OCI-LY7 (cell line): ENCODE results near the gene UBAP1. TPM values are rescaled to one million over a fixed set of nuclear protein-coding genes. Genes with fewer than 3 reads are reported as not detected.

ENCODE experiments used
- BruUV-seq: library from RNA; stranded (reverse); fragments of 400-500 nt; replicated peaks from 2 replicates; lab custom pipeline; 2021; lab: Mats Ljungman, UMichigan
- CTCF ChIA-PET: fragments of 300-600 bp; sonication (Branson Sonifier 250); formaldehyde crosslinking; loops from one replicate; lab custom pipeline; 2022; ENCODE audit warnings: antibody characterized with exemption; ENCODE audit not compliant: unreplicated experiment; lab: Charles Lee
- POLR2A ChIA-PET: fragments of 300-600 bp; sonication (Branson Sonifier 250); formaldehyde crosslinking; loops from one replicate; lab custom pipeline; 2022; ENCODE audit warnings: antibody characterized with exemption; lab: Charles Lee
- DNase-seq: peaks from one replicate; pipeline ENCODE4 v3.0.0-alpha.2; 2015; ENCODE audit warnings: low spot score
- H2AFZ ChIP-seq: fragments of 200-600 bp; sonication (generic), shearing (Covaris generic); 2 replicates; pipeline ENCODE4 v1.6.1; 2014; ENCODE audit warnings: mild to moderate bottlenecking, antibody characterized with exemption, low read length, moderate library complexity
- H3K27ac ChIP-seq: fragments of 200-600 bp; sonication (generic); 2 replicates; pipeline ENCODE4 v1.5.1; 2014; ENCODE audit warnings: mixed run types, low read depth, mild to moderate bottlenecking, moderate library complexity, low read length, inconsistent platforms; ENCODE audit not compliant: poor library complexity, severe bottlenecking
- H3K36me3 ChIP-seq: fragments of 200-600 bp; sonication (generic); 2 replicates; pipeline ENCODE4 v1.6.1; 2014; ENCODE audit warnings: mild to moderate bottlenecking, antibody characterized with exemption, low read length, moderate library complexity, mixed read lengths; ENCODE audit not compliant: insufficient read depth
- H3K4me1 ChIP-seq: fragments of 200-600 bp; sonication (generic); 2 replicates; pipeline ENCODE4 v1.5.1; 2014; ENCODE audit warnings: mild to moderate bottlenecking, low read length; ENCODE audit not compliant: insufficient read depth, poor library complexity, severe bottlenecking
- H3K4me2 ChIP-seq: fragments of 200-600 bp; sonication (generic); 2 replicates; pipeline ENCODE4 v1.6.1; 2014; ENCODE audit warnings: mild to moderate bottlenecking, low read length
- H3K4me3 ChIP-seq: fragments of 200-600 bp; sonication (generic); 2 replicates; pipeline ENCODE4 v1.5.1; 2014; ENCODE audit warnings: mild to moderate bottlenecking, low read depth, low read length; ENCODE audit not compliant: poor library complexity, severe bottlenecking
- H3K79me2 ChIP-seq: fragments of 200-600 bp; sonication (generic); 2 replicates; pipeline ENCODE4 v1.6.1; 2016; ENCODE audit warnings: low read depth, mild to moderate bottlenecking, low read length, moderate library complexity, mixed read lengths; ENCODE audit not compliant: insufficient read depth
- H3K9me2 ChIP-seq: fragments of 200-600 bp; sonication (generic); 2 replicates; pipeline ENCODE4 v1.6.1; 2016; ENCODE audit warnings: mild to moderate bottlenecking, low read length, mixed read lengths; ENCODE audit not compliant: insufficient read depth
- H3K9me3 ChIP-seq: fragments of 200-600 bp; sonication (generic); 2 replicates; pipeline ENCODE4 v1.6.1; 2014; ENCODE audit warnings: mild to moderate bottlenecking, mixed run types, low read length, mixed read lengths
- H4K20me1 ChIP-seq: fragments of 200-600 bp; sonication (generic); 2 replicates; pipeline ENCODE4 v1.6.1; 2014; ENCODE audit warnings: mild to moderate bottlenecking, antibody characterized with exemption, low read length, moderate library complexity, mixed read lengths; ENCODE audit not compliant: insufficient read depth
- EZH2phosphoT487 ChIP-seq: fragments of 200-600 bp; sonication (generic); IDR thresholded peaks from 2 replicates; pipeline ENCODE4 v1.6.1; 2018; ENCODE audit warnings: low read depth, borderline replicate concordance, mild to moderate bottlenecking, mixed run types, antibody characterized with exemption, low read length, moderate library complexity, mixed read lengths
- intact Hi-C: fragments of 100-400 bp; cut with micrococcal nuclease; formaldehyde crosslinking; loops from one replicate; pipeline ENCODE4 v1.10.0; 2022; ENCODE audit not compliant: unreplicated experiment
- total RNA-seq, 2 experiments: library from RNA; depleted of rRNA in 1 of 2; stranded (reverse); fragments of >200 nt in 1 of 2; shearing (Covaris generic) in 1 of 2; gene quantifications; 2 replicates each; pipeline ENCODE4 v1.2.3, GENCODE V29; 2014 to 2022
- TF ChIP-seq, protein P1 (sequence below): fragments of 200-600 bp; sonication (generic); conservative IDR thresholded peaks from 2 replicates; pipeline ENCODE4 v1.5.1; 2014; ENCODE audit warnings: mild to moderate bottlenecking, antibody characterized with exemption, low read length, moderate library complexity, mixed read lengths

The UBAP1 gene
- total RNA-seq, 2 experiments from 2014 or later, result 12.4 to 22.4 TPM

DNA sequence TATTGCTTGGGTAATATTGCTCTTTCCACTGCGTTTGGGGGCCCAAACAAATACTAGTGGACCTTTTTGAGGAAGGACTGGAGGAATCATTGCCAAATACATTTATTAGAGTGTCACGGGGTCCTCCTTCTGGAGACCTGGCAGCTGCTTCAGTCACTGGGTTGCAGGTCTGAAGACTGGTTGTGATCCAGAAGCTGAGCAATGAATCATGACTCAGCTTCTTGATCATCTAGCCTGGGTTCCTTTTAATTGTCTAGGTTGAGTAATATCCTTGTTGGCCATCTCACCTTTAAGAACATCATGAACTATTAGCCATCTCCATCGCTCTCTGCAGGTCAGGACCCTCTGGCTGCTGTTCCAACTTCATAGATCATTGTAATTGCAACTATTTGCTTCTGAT lies 15.4 kb upstream of the UBAP1 start:
- Histone ChIP-seq H3K9me2 (no peaks in the 10 kb centered on the region), H3K27ac (no peak overlapping the region), H4K20me1 (no peaks in the 10 kb centered on the region), H3K9me3 (no peaks in the 10 kb centered on the region), H3K4me3 (no peak overlapping the region), H3K4me2 (no peak overlapping the region), H3K36me3 (no peaks in the 10 kb centered on the region), H3K79me2 (no peaks in the 10 kb centered on the region), H3K4me1 (no peaks in the 10 kb centered on the region), H2AFZ (no peak overlapping the region)
- CTCF ChIA-PET, result no interaction called here
- BruUV-seq, result no TSS peak
- no peak for DNase-seq
- POLR2A ChIA-PET, result no interaction called here
- no peak for TF ChIP-seq EZH2phosphoT487
- TF ChIP-seq, protein P1, sequence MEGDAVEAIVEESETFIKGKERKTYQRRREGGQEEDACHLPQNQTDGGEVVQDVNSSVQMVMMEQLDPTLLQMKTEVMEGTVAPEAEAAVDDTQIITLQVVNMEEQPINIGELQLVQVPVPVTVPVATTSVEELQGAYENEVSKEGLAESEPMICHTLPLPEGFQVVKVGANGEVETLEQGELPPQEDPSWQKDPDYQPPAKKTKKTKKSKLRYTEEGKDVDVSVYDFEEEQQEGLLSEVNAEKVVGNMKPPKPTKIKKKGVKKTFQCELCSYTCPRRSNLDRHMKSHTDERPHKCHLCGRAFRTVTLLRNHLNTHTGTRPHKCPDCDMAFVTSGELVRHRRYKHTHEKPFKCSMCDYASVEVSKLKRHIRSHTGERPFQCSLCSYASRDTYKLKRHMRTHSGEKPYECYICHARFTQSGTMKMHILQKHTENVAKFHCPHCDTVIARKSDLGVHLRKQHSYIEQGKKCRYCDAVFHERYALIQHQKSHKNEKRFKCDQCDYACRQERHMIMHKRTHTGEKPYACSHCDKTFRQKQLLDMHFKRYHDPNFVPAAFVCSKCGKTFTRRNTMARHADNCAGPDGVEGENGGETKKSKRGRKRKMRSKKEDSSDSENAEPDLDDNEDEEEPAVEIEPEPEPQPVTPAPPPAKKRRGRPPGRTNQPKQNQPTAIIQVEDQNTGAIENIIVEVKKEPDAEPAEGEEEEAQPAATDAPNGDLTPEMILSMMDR, result no peak
- intact Hi-C loops, result no loop called here

DNA sequence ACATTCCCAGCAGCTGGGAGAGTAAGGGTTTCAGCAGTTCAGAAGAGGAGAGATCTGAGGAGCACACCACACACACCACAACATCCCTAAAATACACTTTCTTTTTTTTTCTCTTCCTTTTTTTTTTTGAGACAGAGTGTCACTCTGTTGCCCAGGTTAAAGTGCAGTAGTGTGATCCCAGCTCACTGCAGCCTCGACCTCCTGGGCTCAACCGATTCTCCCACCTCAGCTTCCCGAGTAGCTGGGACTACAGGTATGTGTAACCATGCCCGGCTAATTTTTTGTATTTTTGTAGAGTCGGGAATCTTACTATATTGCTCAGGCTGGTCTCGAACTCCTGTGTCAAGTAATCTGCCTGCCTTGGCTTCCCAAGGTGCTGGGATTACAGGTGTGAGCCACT lies 9.7 kb upstream of the UBAP1 start:
- Histone ChIP-seq H3K4me3 (no peak overlapping the region), H3K27ac (no peak overlapping the region), H3K9me2 (no peaks in the 10 kb centered on the region), H3K79me2 (no peaks in the 10 kb centered on the region), H3K9me3 (no peaks in the 10 kb centered on the region), H3K4me2 (no peak overlapping the region), H3K4me1 (peaks cover 12% of the 10 kb centered on the region), H2AFZ (no peak overlapping the region), H3K36me3 (no peaks in the 10 kb centered on the region), H4K20me1 (no peaks in the 10 kb centered on the region)
- DNase-seq, result no peak
- intact Hi-C loops, result no loop called here
- POLR2A ChIA-PET, result interaction anchor here (1.1 to 1.7 kb wide), 2 partner anchors 12 to 64 kb away, joined by 3 to 5 read pairs; no protein-coding TSS in a partner anchor
- no peak for TF ChIP-seq EZH2phosphoT487
- TF ChIP-seq, protein P1, result no peak
- BruUV-seq, result no TSS peak
- CTCF ChIA-PET, result no interaction called here

DNA sequence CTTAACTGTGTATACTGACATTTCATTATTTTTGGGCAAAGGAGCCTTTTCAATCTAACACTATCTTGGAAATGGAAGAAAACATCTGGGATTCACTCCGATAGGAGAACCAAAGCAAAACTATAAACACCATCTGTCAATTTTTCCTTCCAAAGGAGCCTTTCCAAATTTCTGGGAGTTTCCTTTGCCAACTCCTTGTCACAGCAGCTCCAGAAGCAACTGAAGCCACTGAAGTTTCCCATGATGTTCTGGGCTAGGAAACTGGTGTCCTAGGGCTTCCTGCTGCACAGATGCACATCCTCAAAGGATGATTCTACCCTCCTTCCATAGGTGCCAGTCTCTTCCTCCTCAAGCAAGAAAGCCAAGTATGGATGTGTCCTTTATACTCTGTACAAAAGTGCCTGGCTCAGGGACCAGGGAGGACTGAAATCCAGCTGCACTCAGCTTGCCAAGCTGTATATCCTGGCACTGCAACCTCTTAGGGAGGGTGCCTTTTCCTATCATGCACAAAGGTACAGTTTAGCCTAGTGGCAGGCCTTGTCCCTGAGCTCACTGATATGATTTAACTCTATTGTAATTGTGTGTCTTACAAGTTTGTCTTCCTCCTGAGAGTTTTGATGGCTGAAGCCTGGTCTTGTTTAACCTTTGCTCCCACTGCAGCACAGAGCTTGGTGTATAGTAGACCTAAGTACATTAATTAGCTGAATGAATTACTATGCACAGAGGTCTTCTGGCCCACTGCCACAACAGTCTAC lies 8.4 kb upstream of the UBAP1 start:
- Histone ChIP-seq H3K9me2 (no peaks in the 10 kb centered on the region), H3K36me3 (no peaks in the 10 kb centered on the region), H4K20me1 (no peaks in the 10 kb centered on the region), H3K4me3 (no peak overlapping the region), H3K4me1 (peaks cover 12% of the 10 kb centered on the region), H3K4me2 (no peak overlapping the region), H3K9me3 (no peaks in the 10 kb centered on the region), H2AFZ (no peak overlapping the region), H3K79me2 (no peaks in the 10 kb centered on the region), H3K27ac (no peak overlapping the region)
- no peak for DNase-seq
- ChIA-PET POLR2A (interaction anchor here (0.6 to 2.1 kb wide), 15 partner anchors 8 to 450 kb away, joined by 3 to 6 read pairs (median 4); partner anchors contain the start of genes DCTN3 and UBAP1), CTCF (no interaction called here)
- TF ChIP-seq EZH2phosphoT487, result no peak
- TF ChIP-seq, protein P1, result no peak
- intact Hi-C loops, result no loop called here
- no TSS peak for BruUV-seq
